Measurements from ENCODE around the gene ARID1B.

Gene ARID1B

DNA sequence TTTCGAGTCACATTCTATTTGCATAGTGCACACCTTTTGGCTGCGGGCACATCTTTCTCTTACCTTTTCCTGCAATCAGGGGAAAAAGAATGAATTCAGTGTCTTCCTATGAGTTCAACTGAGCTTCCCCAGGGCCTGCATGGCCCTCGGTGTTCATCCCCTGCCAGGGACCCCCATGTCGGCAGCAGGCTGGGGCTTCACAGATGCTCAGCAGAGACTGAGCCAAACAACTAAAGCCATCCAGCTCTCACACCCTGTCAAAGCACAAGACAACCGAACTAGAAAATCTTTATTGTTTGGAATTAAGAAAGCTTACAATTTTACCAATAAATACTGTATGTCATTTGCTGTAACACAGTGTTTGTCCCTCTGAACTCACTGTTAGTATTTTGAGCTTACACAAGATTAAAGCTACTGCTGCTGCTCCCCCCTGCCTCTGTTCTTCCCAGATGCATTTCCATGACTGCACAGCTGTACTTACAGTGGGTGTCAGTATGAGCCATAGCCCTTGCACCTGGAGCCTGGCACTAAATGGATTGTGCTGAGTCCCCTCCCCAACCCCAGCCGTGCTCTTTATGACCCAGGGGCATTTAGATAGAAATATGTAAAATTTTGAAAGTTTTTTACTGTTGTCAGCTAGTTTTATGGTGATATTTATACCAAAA lies 340.4 kb downstream of the ARID1B start:
- H3K23ac ChIP-seq (ENCODE audit: low read depth, low read length, poor library complexity): no peak overlapping the region
- no peak overlapping the region for H2BK120ac ChIP-seq (ENCODE audit: low read depth, low read length)

DNA sequence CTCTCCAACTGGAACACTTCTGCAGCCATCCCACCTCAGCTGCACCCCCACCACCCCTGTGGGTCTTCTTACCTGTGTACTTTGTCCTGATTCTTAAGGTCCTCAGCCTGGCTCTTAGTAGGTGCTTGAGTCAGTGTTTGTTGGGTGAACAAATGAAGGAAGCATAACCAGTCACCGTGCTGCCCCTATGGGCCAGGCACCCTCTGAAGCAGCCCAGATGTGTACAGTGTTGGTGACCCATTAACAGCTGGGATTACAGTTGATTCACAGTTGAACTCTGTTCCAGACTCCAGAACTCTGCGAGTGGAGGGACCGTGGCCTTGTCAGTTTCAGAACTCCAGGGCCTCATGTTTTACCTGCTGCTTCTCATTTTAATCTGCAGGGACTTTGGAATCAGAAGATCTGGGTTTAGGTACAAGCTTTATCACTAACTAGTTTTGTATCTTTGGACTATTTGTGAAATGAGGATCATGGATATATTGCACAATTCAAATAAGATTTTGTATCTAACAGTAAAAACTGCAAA lies 342.4 kb downstream of the ARID1B start:
- no peak overlapping the region for H3K27ac ChIP-seq (replicated peaks; ENCODE audit: low read length)
- WGBS, 2 donors (ENCODE audit: extremely low coverage in 2 of 2, insufficient read length in 2 of 2, insufficient replicate concordance in 1 of 2): no CpG with 5 or more reads among the region's 3 CpGs

More for the DNA sequence above, 340.4 kb downstream of the ARID1B start:
- no peak overlapping the region for H3K4ac ChIP-seq (ENCODE audit: low read length)
- no peak overlapping the region for H2BK12ac ChIP-seq (ENCODE audit: low read length)
- H2BK15ac ChIP-seq (ENCODE audit: low read length): no peak overlapping the region
- no peak overlapping the region for H4K8ac ChIP-seq (ENCODE audit: low read depth, low read length)
- H3K18ac ChIP-seq (ENCODE audit: low read length): no peak overlapping the region
- H3K4me2 ChIP-seq (ENCODE audit: insufficient read depth, low read length, poor library complexity, severe bottlenecking): no peak overlapping the region
- H3K9ac ChIP-seq (ENCODE audit: low read depth, low read length, poor library complexity): no peak overlapping the region
- H3K4me1 ChIP-seq (ENCODE audit: control insufficient read depth in 2 of 2, insufficient read depth in 1 of 2, low read depth in 1 of 2, low read length in 2 of 2): no peaks in the 10 kb centered on the region
- no peaks in the 10 kb centered on the region for H3K9me3 ChIP-seq (replicated peaks in 1 of 2; ENCODE audit: control insufficient read depth in 2 of 2, insufficient read depth in 1 of 2, low read depth in 1 of 2, low read length in 2 of 2)
- no peak overlapping the region for H2BK5ac ChIP-seq (ENCODE audit: low read length)
- no peak overlapping the region for H4K91ac ChIP-seq (ENCODE audit: low read depth, low read length, poor library complexity)
- no CpG with 5 or more reads among the region's 6 CpGs for WGBS, 2 donors (ENCODE audit: extremely low coverage in 2 of 2, insufficient read length in 2 of 2, insufficient replicate concordance in 1 of 2)
- no peak for DNase-seq (ENCODE audit: low spot score)
- no peak overlapping the region for H2AK5ac ChIP-seq (ENCODE audit: low read depth, low read length)
- H3K36me3 ChIP-seq (replicated peaks in 1 of 2; ENCODE audit: control insufficient read depth in 2 of 2, insufficient read depth in 2 of 2, low read length in 2 of 2): peaks cover 3 to 23% of the 10 kb centered on the region in 2 donors
- no peak overlapping the region for H3K14ac ChIP-seq (ENCODE audit: low read length)
- H3K27me3 ChIP-seq (ENCODE audit: control insufficient read depth in 3 of 3, insufficient read depth in 3 of 3, low read depth in 1 of 3, low read length in 3 of 3): no peaks in the 10 kb centered on the region
- no peak overlapping the region for H3K4me3 ChIP-seq (ENCODE audit: low read length in 2 of 2)
- H2AFZ ChIP-seq (ENCODE audit: low read length): no peak overlapping the region
- H3K79me1 ChIP-seq (ENCODE audit: low read depth, low read length): peaks cover 3% of the 10 kb centered on the region
- no peak overlapping the region for H3K27ac ChIP-seq (replicated peaks; ENCODE audit: low read length)

DNA sequence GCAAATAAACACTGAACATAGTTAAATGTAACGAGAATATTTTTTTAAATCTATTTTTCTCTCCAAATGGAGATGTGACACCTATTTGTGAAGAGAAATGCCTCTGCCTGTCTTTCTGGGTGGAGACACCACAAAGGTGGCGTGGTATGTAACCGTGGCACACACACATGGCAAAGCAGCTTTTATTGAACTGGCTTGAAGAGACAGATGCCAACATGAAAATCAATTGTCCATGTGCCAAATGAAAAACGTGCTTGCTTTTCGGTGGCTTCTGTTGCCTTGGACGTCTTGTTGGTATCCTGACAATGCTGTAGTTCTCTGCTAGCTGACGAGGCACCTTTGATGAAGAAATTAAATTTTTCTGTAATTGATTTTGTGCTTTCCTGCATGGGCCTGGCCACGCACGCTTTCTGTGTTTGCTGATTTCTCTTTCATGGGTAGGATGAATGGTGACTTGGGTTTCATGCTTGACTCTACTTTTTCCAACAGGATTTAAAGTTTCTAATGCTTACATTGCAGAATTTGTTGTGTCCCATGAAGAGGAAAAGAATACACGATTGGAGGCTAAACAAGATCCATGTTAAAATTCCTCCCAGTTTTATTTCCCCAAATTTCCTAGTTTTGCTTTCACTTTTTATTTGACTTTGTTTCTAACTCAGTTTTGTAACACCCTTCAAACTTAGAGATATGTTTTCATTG lies 343.5 kb downstream of the ARID1B start:
- Histone ChIP-seq H3K4me2 (ENCODE audit: insufficient read depth, low read length, poor library complexity, severe bottlenecking) (no peak overlapping the region), H3K4me1 (ENCODE audit: control insufficient read depth in 2 of 2, insufficient read depth in 1 of 2, low read depth in 1 of 2, low read length in 2 of 2) (peaks cover 0 to 3% of the 10 kb centered on the region in 2 donors), H2AFZ (ENCODE audit: low read length) (no peak overlapping the region), H2BK12ac (ENCODE audit: low read length) (no peak overlapping the region), H2BK15ac (ENCODE audit: low read length) (no peak overlapping the region), H3K36me3 (replicated peaks in 1 of 2; ENCODE audit: control insufficient read depth in 2 of 2, insufficient read depth in 2 of 2, low read length in 2 of 2) (peaks cover 0 to 12% of the 10 kb centered on the region in 2 donors), H3K4me3 (ENCODE audit: low read length in 2 of 2) (no peak overlapping the region), H3K4ac (ENCODE audit: low read length) (no peak overlapping the region), H2AK5ac (ENCODE audit: low read depth, low read length) (no peak overlapping the region), H3K23ac (ENCODE audit: low read depth, low read length, poor library complexity) (no peak overlapping the region), H4K91ac (ENCODE audit: low read depth, low read length, poor library complexity) (no peak overlapping the region), H2BK120ac (ENCODE audit: low read depth, low read length) (no peak overlapping the region), H2BK5ac (ENCODE audit: low read length) (no peak overlapping the region), H3K14ac (ENCODE audit: low read length) (no peak overlapping the region), H3K9me3 (replicated peaks in 1 of 2; ENCODE audit: control insufficient read depth in 2 of 2, insufficient read depth in 1 of 2, low read depth in 1 of 2, low read length in 2 of 2) (no peaks in the 10 kb centered on the region), H3K79me1 (ENCODE audit: low read depth, low read length) (peaks cover 3% of the 10 kb centered on the region), H3K27ac (replicated peaks; ENCODE audit: low read length) (no peak overlapping the region), H3K27me3 (ENCODE audit: control insufficient read depth in 3 of 3, insufficient read depth in 3 of 3, low read depth in 1 of 3, low read length in 3 of 3) (no peaks in the 10 kb centered on the region), H3K9ac (ENCODE audit: low read depth, low read length, poor library complexity) (no peak overlapping the region), H3K18ac (ENCODE audit: low read length) (no peak overlapping the region), H4K8ac (ENCODE audit: low read depth, low read length) (no peak overlapping the region)
- no peak for DNase-seq (ENCODE audit: low spot score)
- whole genome bisulfite sequencing, 2 donors (ENCODE audit: extremely low coverage in 2 of 2, insufficient read length in 2 of 2, insufficient replicate concordance in 1 of 2): no CpG with 5 or more reads among the region's 10 CpGs

More for the DNA sequence above, 342.4 kb downstream of the ARID1B start:
- Histone ChIP-seq H2BK15ac (ENCODE audit: low read length) (no peak overlapping the region), H2BK12ac (ENCODE audit: low read length) (no peak overlapping the region), H2AFZ (ENCODE audit: low read length) (no peak overlapping the region), H3K14ac (ENCODE audit: low read length) (no peak overlapping the region), H3K9me3 (replicated peaks in 1 of 2; ENCODE audit: control insufficient read depth in 2 of 2, insufficient read depth in 1 of 2, low read depth in 1 of 2, low read length in 2 of 2) (no peaks in the 10 kb centered on the region), H3K4ac (ENCODE audit: low read length) (no peak overlapping the region), H3K4me1 (ENCODE audit: control insufficient read depth in 2 of 2, insufficient read depth in 1 of 2, low read depth in 1 of 2, low read length in 2 of 2) (no peaks in the 10 kb centered on the region), H3K18ac (ENCODE audit: low read length) (no peak overlapping the region), H2BK120ac (ENCODE audit: low read depth, low read length) (no peak overlapping the region), H3K27me3 (ENCODE audit: control insufficient read depth in 3 of 3, insufficient read depth in 3 of 3, low read depth in 1 of 3, low read length in 3 of 3) (no peaks in the 10 kb centered on the region), H3K9ac (ENCODE audit: low read depth, low read length, poor library complexity) (no peak overlapping the region), H2BK5ac (ENCODE audit: low read length) (no peak overlapping the region), H2AK5ac (ENCODE audit: low read depth, low read length) (no peak overlapping the region), H3K23ac (ENCODE audit: low read depth, low read length, poor library complexity) (no peak overlapping the region), H3K79me1 (ENCODE audit: low read depth, low read length) (peaks cover 3% of the 10 kb centered on the region), H3K36me3 (replicated peaks in 1 of 2; ENCODE audit: control insufficient read depth in 2 of 2, insufficient read depth in 2 of 2, low read length in 2 of 2) (peaks cover 1 to 17% of the 10 kb centered on the region in 2 donors), H4K91ac (ENCODE audit: low read depth, low read length, poor library complexity) (no peak overlapping the region), H4K8ac (ENCODE audit: low read depth, low read length) (no peak overlapping the region), H3K4me2 (ENCODE audit: insufficient read depth, low read length, poor library complexity, severe bottlenecking) (no peak overlapping the region), H3K4me3 (ENCODE audit: low read length in 2 of 2) (no peak overlapping the region)
- no peak for DNase-seq (ENCODE audit: low spot score)

DNA sequence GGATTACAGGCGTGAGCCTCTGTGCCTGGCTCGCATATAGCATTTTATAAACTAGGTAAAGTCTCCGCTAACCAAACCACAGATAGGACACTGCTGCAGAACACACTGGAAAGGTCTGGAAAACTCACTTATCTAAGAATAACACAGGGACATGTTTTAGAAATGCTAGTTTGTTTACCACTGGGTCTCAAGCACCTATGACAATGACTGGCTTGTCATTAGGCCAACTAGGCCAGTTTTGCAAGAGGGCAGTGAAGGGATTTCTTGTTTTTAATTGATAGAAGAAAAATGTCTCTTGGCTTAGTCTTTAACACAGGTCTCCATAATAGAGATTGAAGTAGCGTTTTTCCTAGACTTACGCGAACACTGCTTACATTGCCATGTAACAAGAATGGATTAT lies 344.7 kb downstream of the ARID1B start:
- peaks cover 0 to 12% of the 10 kb centered on the region in 2 donors for H3K36me3 ChIP-seq (replicated peaks in 1 of 2; ENCODE audit: control insufficient read depth in 2 of 2, insufficient read depth in 2 of 2, low read length in 2 of 2)
- no peak overlapping the region for H2AK5ac ChIP-seq (ENCODE audit: low read depth, low read length)
- H3K27me3 ChIP-seq (ENCODE audit: control insufficient read depth in 3 of 3, insufficient read depth in 3 of 3, low read depth in 1 of 3, low read length in 3 of 3): no peaks in the 10 kb centered on the region
- H4K91ac ChIP-seq (ENCODE audit: low read depth, low read length, poor library complexity): no peak overlapping the region
- no peak overlapping the region for H3K4me3 ChIP-seq (ENCODE audit: low read length in 2 of 2)
- no peaks in the 10 kb centered on the region for H3K9me3 ChIP-seq (replicated peaks in 1 of 2; ENCODE audit: control insufficient read depth in 2 of 2, insufficient read depth in 1 of 2, low read depth in 1 of 2, low read length in 2 of 2)
- no peak overlapping the region for H3K23ac ChIP-seq (ENCODE audit: low read depth, low read length, poor library complexity)
- no peak overlapping the region for H3K4me2 ChIP-seq (ENCODE audit: insufficient read depth, low read length, poor library complexity, severe bottlenecking)
- no peak overlapping the region for H2BK12ac ChIP-seq (ENCODE audit: low read length)
- no peak overlapping the region for H2BK5ac ChIP-seq (ENCODE audit: low read length)
- H4K8ac ChIP-seq (ENCODE audit: low read depth, low read length): no peak overlapping the region
- no peak overlapping the region for H3K4ac ChIP-seq (ENCODE audit: low read length)
- H3K79me1 ChIP-seq (ENCODE audit: low read depth, low read length): peaks cover 3% of the 10 kb centered on the region
- H3K27ac ChIP-seq (replicated peaks; ENCODE audit: low read length): no peak overlapping the region
- no CpG with 5 or more reads among the region's 6 CpGs for WGBS, 2 donors (ENCODE audit: extremely low coverage in 2 of 2, insufficient read length in 2 of 2, insufficient replicate concordance in 1 of 2)
- no peak overlapping the region for H2BK15ac ChIP-seq (ENCODE audit: low read length)
- H3K9ac ChIP-seq (ENCODE audit: low read depth, low read length, poor library complexity): no peak overlapping the region
- H2AFZ ChIP-seq (ENCODE audit: low read length): no peak overlapping the region
- H2BK120ac ChIP-seq (ENCODE audit: low read depth, low read length): no peak overlapping the region
- H3K14ac ChIP-seq (ENCODE audit: low read length): no peak overlapping the region
- H3K4me1 ChIP-seq (ENCODE audit: control insufficient read depth in 2 of 2, insufficient read depth in 1 of 2, low read depth in 1 of 2, low read length in 2 of 2): peaks cover 3% of the 10 kb centered on the region in 2 donors
- DNase-seq (ENCODE audit: low spot score): no peak
- no peak overlapping the region for H3K18ac ChIP-seq (ENCODE audit: low read length)
